GM23338 (cell line): ENCODE measurements around the gene VEPH1. TPM values are rescaled to one million over a fixed set of nuclear protein-coding genes. Genes with fewer than 3 reads are reported as not detected.

ENCODE experiments used
- ATAC-seq: fragments of 200-7000 bp; cut with Tn5 transposase; 3 replicates; pipeline ENCODE4 v1.9.1; 2020
- DNase-seq: peaks from one replicate; pipeline ENCODE4 v3.0.0-alpha.2; 2015; ENCODE audit warnings: low spot score
- H2AFZ ChIP-seq: fragments of 200-600 bp; sonication (generic); 2 replicates; pipeline ENCODE4 v1.8.0; 2016; ENCODE audit warnings: antibody characterized with exemption, mild to moderate bottlenecking, moderate library complexity
- H3F3A ChIP-seq: fragments of 200-600 bp; sonication (generic); replicated peaks from 2 replicates; pipeline ENCODE4 v1.8.0; 2017; ENCODE audit warnings: antibody characterized with exemption, mixed run types, low read depth
- H3K27ac ChIP-seq: fragments of 200-600 bp; sonication (generic); 2 replicates; pipeline ENCODE4 v1.6.1; 2016; ENCODE audit warnings: low read depth
- H3K27me3 ChIP-seq: fragments of 200-600 bp; sonication (generic); 2 replicates; pipeline ENCODE4 v1.8.0; 2016; ENCODE audit warnings: mild to moderate bottlenecking, mixed run types, moderate library complexity; ENCODE audit not compliant: insufficient read depth
- H3K36me3 ChIP-seq: fragments of 200-600 bp; sonication (generic); 2 replicates; pipeline ENCODE4 v1.8.0; 2016; ENCODE audit warnings: mild to moderate bottlenecking; ENCODE audit not compliant: insufficient read depth
- H3K4me1 ChIP-seq: fragments of 200-600 bp; sonication (generic); 2 replicates; pipeline ENCODE4 v1.8.0; 2016; ENCODE audit warnings: mild to moderate bottlenecking, moderate library complexity; ENCODE audit not compliant: insufficient read depth
- H3K4me2 ChIP-seq: fragments of 200-600 bp; sonication (generic); 2 replicates; pipeline ENCODE4 v1.7.1; 2017; ENCODE audit warnings: mixed run types
- H3K4me3 ChIP-seq: fragments of 200-600 bp; sonication (generic); 2 replicates; pipeline ENCODE4 v1.6.1; 2016; ENCODE audit warnings: mixed run types
- H3K79me2 ChIP-seq: fragments of 200-600 bp; sonication (generic); replicated peaks from 2 replicates; pipeline ENCODE4 v1.8.0; 2017; ENCODE audit warnings: mild to moderate bottlenecking; ENCODE audit not compliant: insufficient read depth
- H3K9me2 ChIP-seq: fragments of 200-600 bp; sonication (generic); 2 replicates; pipeline ENCODE4 v1.8.0; 2017; ENCODE audit not compliant: insufficient read depth
- H4K20me1 ChIP-seq: fragments of 200-600 bp; sonication (generic); replicated peaks from 2 replicates; pipeline ENCODE4 v1.8.0; 2017; ENCODE audit warnings: mild to moderate bottlenecking; ENCODE audit not compliant: insufficient read depth
- H3K27ac Mint-ChIP-seq: 2 replicates; pipeline ENCODE4 v1.8.0; 2020; ENCODE audit warnings: inconsistent platforms, mild to moderate bottlenecking, moderate library complexity, mixed read lengths
- H3K27me3 Mint-ChIP-seq: 3 replicates; pipeline ENCODE4 v1.8.0; 2022; ENCODE audit warnings: low read depth, mild to moderate bottlenecking, moderate library complexity, mixed read lengths, inconsistent platforms; ENCODE audit not compliant: insufficient read depth, poor library complexity
- H3K36me3 Mint-ChIP-seq: 3 replicates; pipeline ENCODE4 v1.8.0; 2021; ENCODE audit warnings: low read depth, mild to moderate bottlenecking, inconsistent platforms, moderate library complexity, mixed read lengths
- H3K4me1 Mint-ChIP-seq: 3 replicates; pipeline ENCODE4 v1.8.0; 2020; ENCODE audit warnings: mild to moderate bottlenecking, inconsistent platforms, mixed read lengths
- H3K4me3 Mint-ChIP-seq: 3 replicates; pipeline ENCODE4 v1.8.0; 2021; ENCODE audit warnings: moderate library complexity, mild to moderate bottlenecking, inconsistent platforms, mixed read lengths
- H3K9me3 Mint-ChIP-seq: 3 replicates; pipeline ENCODE4 v1.8.0; 2020; ENCODE audit warnings: moderate library complexity, mild to moderate bottlenecking, inconsistent platforms, mixed read lengths
- CREB1 ChIP-seq: fragments of 250-450 bp; sonication (Bioruptor Pico); IDR thresholded peaks from 2 replicates; pipeline ENCODE4 v1.5.0; 2020; ENCODE audit warnings: low read depth, mild to moderate bottlenecking, moderate library complexity
- EZH2 ChIP-seq: fragments of 200-600 bp; sonication (generic); IDR thresholded peaks from one replicate; pipeline ENCODE4 v1.8.0; 2017; ENCODE audit warnings: antibody characterized with exemption, mild to moderate bottlenecking, low read depth; ENCODE audit not compliant: unreplicated experiment
- EZH2phosphoT487 ChIP-seq: fragments of 200-600 bp; sonication (generic); IDR thresholded peaks from one replicate; pipeline ENCODE4 v1.8.1; 2018; ENCODE audit warnings: antibody characterized with exemption; ENCODE audit not compliant: unreplicated experiment
- JUNB ChIP-seq: IDR thresholded peaks from one replicate; pipeline ENCODE4 v1.6.1; 2016; ENCODE audit warnings: antibody characterized with exemption; ENCODE audit not compliant: unreplicated experiment
- NANOG ChIP-seq: IDR thresholded peaks from 2 replicates; pipeline ENCODE4 v1.6.1; 2016; ENCODE audit warnings: antibody characterized with exemption, borderline replicate concordance
- POLR2AphosphoS5 ChIP-seq: IDR thresholded peaks from 2 replicates; pipeline ENCODE4 v1.6.1; 2016; ENCODE audit warnings: antibody characterized with exemption, low read depth
- ZNF114 ChIP-seq: fragments of 250-450 bp; sonication (Bioruptor Pico); IDR thresholded peaks from 2 replicates; pipeline ENCODE4 v1.5.0; 2020; ENCODE audit warnings: mild to moderate bottlenecking, moderate library complexity
- ZNF331 ChIP-seq: fragments of 250-450 bp; sonication (Bioruptor Pico); IDR thresholded peaks from 2 replicates; pipeline ENCODE4 v1.5.0; 2020; ENCODE audit warnings: low read depth, mild to moderate bottlenecking, moderate library complexity
- ZNF462 ChIP-seq: fragments of 250-450 bp; sonication (Bioruptor Pico); IDR thresholded peaks from 2 replicates; pipeline ENCODE4 v1.5.0; 2020; ENCODE audit warnings: mild to moderate bottlenecking, moderate library complexity
- polyA plus RNA-seq: library from polyadenylated mRNA; unstranded; fragments of >200 nt; fragmentation: Nextera tagmentation; extraction: Ambion mirVana; gene quantifications from 2 replicates; pipeline ENCODE4 v1.2.1, GENCODE V29; 2016
- total RNA-seq: library from RNA; depleted of rRNA; stranded (reverse); fragments of >200 nt; shearing (Covaris generic); gene quantifications from 2 replicates; pipeline ENCODE4 v1.2.3, GENCODE V29; 2014

VEPH1 gene
- total and polyA plus RNA-seq, 2 experiments from 2014 or later = 15.4 to 33.8 TPM

- TF ChIP-seq ZNF114 (CRISPR knock-in tag) (no peak), ZNF462 (no peak), EZH2 (no peak), CREB1 (CRISPR knock-in tag) (no peak), JUNB (no peak), NANOG (no peak), EZH2phosphoT487 (no peak), ZNF331 (CRISPR knock-in tag) (no peak)
These were observed 65.0 kb downstream of the VEPH1 start (continued) for GRCh38 chr3:157438194-157438730.

DNA sequence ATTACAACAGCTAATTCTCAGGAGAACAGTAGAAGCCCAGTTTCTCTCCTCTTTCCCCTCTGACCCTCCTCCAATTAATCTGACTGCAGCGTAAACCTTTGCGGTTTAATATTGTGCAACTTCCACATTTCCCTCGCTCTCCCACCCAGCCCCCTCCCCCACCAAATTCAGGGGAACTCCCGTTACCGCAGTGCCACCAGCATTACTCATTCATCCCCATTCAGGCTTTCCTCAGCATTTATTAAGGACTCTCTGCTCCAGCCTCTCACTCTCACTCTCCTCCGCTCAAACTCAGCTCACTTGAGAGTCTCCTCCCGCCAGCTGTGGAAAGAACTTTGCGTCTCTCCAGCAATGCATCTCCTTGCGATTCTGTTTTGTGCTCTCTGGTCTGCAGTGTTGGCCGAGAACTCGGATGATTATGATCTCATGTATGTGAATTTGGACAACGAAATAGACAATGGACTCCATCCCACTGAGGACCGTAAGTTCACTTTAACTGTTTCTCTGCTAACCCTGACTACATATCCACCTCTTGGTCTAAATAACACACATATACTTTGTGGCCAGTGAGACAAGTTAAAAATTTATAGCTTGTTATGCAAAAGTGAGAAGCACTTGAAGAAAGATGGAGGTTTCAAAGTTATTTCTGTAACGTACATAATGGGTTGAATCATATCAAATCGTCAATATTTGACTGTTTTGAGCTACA is 66.5 kb downstream of the VEPH1 start, which contains the start of gene PTX3:
PTX3 (plus strand) TSS at position 268 of the 709 bp plus-strand sequence; CDS start at position 352, 84 bp downstream.
- DNase-seq = peak; percentile 54
- no peaks in the 10 kb centered on the region for H3F3A ChIP-seq
- no peak within 1 kb of the TSS for H3K27ac Mint-ChIP-seq
- TF ChIP-seq POLR2AphosphoS5 (no peak), NANOG (no peak), CREB1 (CRISPR knock-in tag) (no peak), ZNF114 (CRISPR knock-in tag) (no peak), ZNF462 (no peak)

More for the DNA sequence above, 66.5 kb downstream of the VEPH1 start, which contains the start of gene PTX3:
- Histone ChIP-seq H3K79me2 (no peaks in the 10 kb centered on the region), H3K9me2 (no peaks in the 10 kb centered on the region), H3K27ac (no peak within 1 kb of the TSS), H3K4me1 (peaks cover 11% of the 10 kb centered on the region; the same call in 1 of the 2 replicates), H4K20me1 (no peaks in the 10 kb centered on the region), H3K4me3 (peak within 1 kb of the TSS; percentile 85), H3K27me3 (peaks cover 33% of the 10 kb centered on the region), H3K4me2 (peak within 1 kb of the TSS; percentile 83), H2AFZ (peak within 1 kb of the TSS; percentile 75), H3K36me3 (no peaks in the 10 kb centered on the region)
- peaks cover 18% of the 10 kb centered on the region for H3K4me1 Mint-ChIP-seq
- no peaks in the 10 kb centered on the region for H3K9me3 Mint-ChIP-seq
- H3K27me3 Mint-ChIP-seq = peaks cover 14% of the 10 kb centered on the region
- no peaks in the 10 kb centered on the region for H3K36me3 Mint-ChIP-seq
- peak; percentile 37 for ATAC-seq
- peak within 1 kb of the TSS; percentile 86 for H3K4me3 Mint-ChIP-seq
